ENCODE data around the gene NMRK2.

GRCh38 chr19:3916033-3916432, 16.8 kb upstream of the NMRK2 start:
- no peak for TF ChIP-seq EZH2phosphoT487 (IDR thresholded peaks at IDR 0.05; ENCODE audit: low read depth, severe bottlenecking, unreplicated experiment)
- no peak for TF ChIP-seq CTCF (IDR thresholded peaks at IDR 0.05; ENCODE audit: poor library complexity)
- TF ChIP-seq EZH2 (IDR thresholded peaks at IDR 0.05; ENCODE audit: borderline replicate concordance): no peak
